NB4 (cell line): Measurements from ENCODE around the gene COASY.

Experiments
- MYC ChIP-seq: IDR thresholded peaks from 2 replicates; pipeline ENCODE4 v1.6.1; 2011; ENCODE audit warnings: low read depth, low read length
- POLR2A ChIP-seq: IDR thresholded peaks from 2 replicates; pipeline ENCODE4 v1.6.1; 2011; ENCODE audit warnings: mild to moderate bottlenecking; ENCODE audit not compliant: insufficient read length; ENCODE audit errors: extremely low read depth
- TF ChIP-seq, protein P1 (sequence below): IDR thresholded peaks from one replicate; pipeline ENCODE4 v1.5.1; 2012; ENCODE audit warnings: low read depth, low read length
- TF ChIP-seq, protein P2 (sequence below): IDR thresholded peaks from 2 replicates; pipeline ENCODE4 v1.6.1; 2011; ENCODE audit warnings: low read depth, low read length

DNA sequence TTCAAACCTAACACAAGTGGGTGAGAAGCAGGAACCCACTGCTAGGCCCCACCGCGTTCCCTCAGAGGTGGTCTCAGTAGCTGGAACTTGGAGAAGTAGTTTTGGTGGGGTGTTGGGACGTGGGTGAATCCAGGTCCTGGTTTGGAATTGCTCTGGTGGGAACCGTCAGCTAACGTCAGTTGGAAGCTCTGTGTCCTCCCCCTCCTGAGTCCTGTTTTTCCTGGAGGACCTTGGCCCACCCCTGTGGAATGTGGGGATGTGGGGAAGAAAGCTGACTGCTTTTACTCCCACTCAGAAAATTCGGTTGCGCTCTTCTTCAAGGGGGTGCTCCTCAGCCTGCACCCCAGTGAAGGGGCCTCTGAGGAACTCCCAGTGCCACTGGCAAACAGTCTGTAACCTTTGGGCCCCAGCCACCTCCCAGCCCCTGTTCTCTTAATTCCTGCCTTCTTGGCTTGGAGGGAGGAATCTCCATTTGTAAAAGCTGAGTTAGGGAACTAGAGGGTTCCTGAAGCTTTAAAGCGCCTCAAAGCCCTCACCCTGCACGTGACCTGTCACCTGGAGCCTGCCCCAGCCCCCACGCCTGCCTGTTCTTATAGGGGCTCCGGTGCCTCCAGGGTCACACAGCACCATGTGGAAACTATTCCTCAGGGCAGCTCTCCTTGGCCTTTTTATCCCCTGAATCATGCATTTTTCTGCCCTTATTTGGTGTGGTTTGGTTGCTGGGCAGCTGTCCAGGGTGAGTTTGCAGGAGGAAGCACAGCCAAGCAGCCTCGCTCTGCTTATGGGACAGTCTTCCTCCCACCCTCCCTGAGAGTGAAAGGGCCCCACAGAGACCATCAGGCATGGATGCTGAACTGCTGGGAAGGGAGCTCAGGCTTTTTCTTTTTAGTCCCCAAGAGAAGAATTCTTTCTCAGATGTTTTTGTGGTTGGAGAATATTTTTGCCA, 42.1 kb upstream of the COASY start:
- TF ChIP-seq, protein P1, sequence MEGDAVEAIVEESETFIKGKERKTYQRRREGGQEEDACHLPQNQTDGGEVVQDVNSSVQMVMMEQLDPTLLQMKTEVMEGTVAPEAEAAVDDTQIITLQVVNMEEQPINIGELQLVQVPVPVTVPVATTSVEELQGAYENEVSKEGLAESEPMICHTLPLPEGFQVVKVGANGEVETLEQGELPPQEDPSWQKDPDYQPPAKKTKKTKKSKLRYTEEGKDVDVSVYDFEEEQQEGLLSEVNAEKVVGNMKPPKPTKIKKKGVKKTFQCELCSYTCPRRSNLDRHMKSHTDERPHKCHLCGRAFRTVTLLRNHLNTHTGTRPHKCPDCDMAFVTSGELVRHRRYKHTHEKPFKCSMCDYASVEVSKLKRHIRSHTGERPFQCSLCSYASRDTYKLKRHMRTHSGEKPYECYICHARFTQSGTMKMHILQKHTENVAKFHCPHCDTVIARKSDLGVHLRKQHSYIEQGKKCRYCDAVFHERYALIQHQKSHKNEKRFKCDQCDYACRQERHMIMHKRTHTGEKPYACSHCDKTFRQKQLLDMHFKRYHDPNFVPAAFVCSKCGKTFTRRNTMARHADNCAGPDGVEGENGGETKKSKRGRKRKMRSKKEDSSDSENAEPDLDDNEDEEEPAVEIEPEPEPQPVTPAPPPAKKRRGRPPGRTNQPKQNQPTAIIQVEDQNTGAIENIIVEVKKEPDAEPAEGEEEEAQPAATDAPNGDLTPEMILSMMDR = no peak
- TF ChIP-seq POLR2A (no peak), MYC (no peak)
- TF ChIP-seq, protein P2, sequence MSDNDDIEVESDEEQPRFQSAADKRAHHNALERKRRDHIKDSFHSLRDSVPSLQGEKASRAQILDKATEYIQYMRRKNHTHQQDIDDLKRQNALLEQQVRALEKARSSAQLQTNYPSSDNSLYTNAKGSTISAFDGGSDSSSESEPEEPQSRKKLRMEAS = no peak
